ENCODE data around the gene SERPINA12.

The SERPINA12 gene

GRCh38 chr14:94524093-94524492 lies 14.8 kb upstream of the SERPINA12 start:
- no peaks in the 10 kb centered on the region for H3K36me3 ChIP-seq
- H3K4me3 ChIP-seq (ENCODE audit: low read depth, low read length), result no peak overlapping the region
- H3K27me3 ChIP-seq, result no peaks in the 10 kb centered on the region
- no peak for TF ChIP-seq CTCF (IDR thresholded peaks at IDR 0.05; ENCODE audit: low read depth, low read length)
- no peak for DNase-seq
- no peaks in the 10 kb centered on the region for H3K4me1 ChIP-seq
- H3K9me3 ChIP-seq, result no peaks in the 10 kb centered on the region

GRCh38 chr14:94523265-94523664 lies 14.0 kb upstream of the SERPINA12 start:
- no peak for DNase-seq
- no peaks in the 10 kb centered on the region for H3K4me1 ChIP-seq
- no peaks in the 10 kb centered on the region for H3K27me3 ChIP-seq
- no peaks in the 10 kb centered on the region for H3K9me3 ChIP-seq
- H3K36me3 ChIP-seq, result no peaks in the 10 kb centered on the region
- TF ChIP-seq CTCF (IDR thresholded peaks at IDR 0.05; ENCODE audit: low read depth, low read length), result no peak
- no peak overlapping the region for H3K4me3 ChIP-seq (ENCODE audit: low read depth, low read length)

- Histone ChIP-seq H3K36me3 (no peaks in the 10 kb centered on the region), H3K27me3 (no peaks in the 10 kb centered on the region), H3K4me3 (ENCODE audit: low read depth, low read length) (no peak overlapping the region), H3K9me3 (no peaks in the 10 kb centered on the region), H3K4me1 (no peaks in the 10 kb centered on the region)
- TF ChIP-seq CTCF (IDR thresholded peaks at IDR 0.05; ENCODE audit: low read depth, low read length), result no peak
- no peak for DNase-seq
Observed at GRCh38 chr14:94522115-94522724, 13.0 kb upstream of the SERPINA12 start.

GRCh38 chr14:94521375-94522114 lies 12.3 kb upstream of the SERPINA12 start:
- TF ChIP-seq CTCF (IDR thresholded peaks at IDR 0.05; ENCODE audit: low read depth, low read length), result no peak

GRCh38 chr14:94517641-94518257 lies 8.5 kb upstream of the SERPINA12 start:
- peaks cover 2% of the 10 kb centered on the region; the same call in 1 of the 2 replicates for H3K27me3 ChIP-seq
- no peak for DNase-seq
- H3K9me3 ChIP-seq, result no peaks in the 10 kb centered on the region
- no peaks in the 10 kb centered on the region for H3K4me1 ChIP-seq
- TF ChIP-seq CTCF (IDR thresholded peaks at IDR 0.05; ENCODE audit: low read depth, low read length), result no peak
- no peaks in the 10 kb centered on the region for H3K36me3 ChIP-seq
- H3K4me3 ChIP-seq (ENCODE audit: low read depth, low read length), result no peak overlapping the region

More at GRCh38 chr14:94521375-94522114, 12.3 kb upstream of the SERPINA12 start:
- no peak for DNase-seq
- Histone ChIP-seq H3K27me3 (no peaks in the 10 kb centered on the region), H3K36me3 (no peaks in the 10 kb centered on the region), H3K9me3 (no peaks in the 10 kb centered on the region), H3K4me3 (ENCODE audit: low read depth, low read length) (no peak overlapping the region), H3K4me1 (no peaks in the 10 kb centered on the region)

- Histone ChIP-seq H3K36me3 (no peaks in the 10 kb centered on the region), H3K9me3 (no peaks in the 10 kb centered on the region), H3K27me3 (peaks cover 3% of the 10 kb centered on the region; the same call in 1 of the 2 replicates), H3K4me1 (no peaks in the 10 kb centered on the region), H3K4me3 (ENCODE audit: low read depth, low read length) (no peak overlapping the region)
- no peak for DNase-seq
- no peak for TF ChIP-seq CTCF (IDR thresholded peaks at IDR 0.05; ENCODE audit: low read depth, low read length)
Observed at GRCh38 chr14:94517248-94517640, 8.0 kb upstream of the SERPINA12 start.

Measured in BE2C (cell line).